Liver (tissue), 9 donors: ENCODE measurements around the gene DUSP1. TPM values are rescaled to one million over a fixed set of nuclear protein-coding genes. Genes with fewer than 3 reads are reported as not detected.

Experiments used
- DNase-seq: peaks from one replicate; pipeline ENCODE4 v3.0.0-alpha.2; 2017; ENCODE audit warnings: low spot score
- H3K27ac ChIP-seq, 2 donors: one replicate each; pipeline ENCODE4 v1.7.0; 2013; ENCODE audit warnings: inconsistent platforms in 2 of 2, low read length in 2 of 2, control low read depth in 1 of 2, low read depth in 1 of 2, mild to moderate bottlenecking in 1 of 2
- H3K27me3 ChIP-seq, 4 donors: one replicate each; pipeline versions ENCODE4 v1.6.1 to v1.7.0; 2013; ENCODE audit warnings: low read length in 3 of 4, inconsistent platforms in 1 of 4, mild to moderate bottlenecking in 1 of 4, moderate library complexity in 1 of 4; ENCODE audit not compliant: control insufficient read depth in 4 of 4, insufficient read depth in 4 of 4
- H3K36me3 ChIP-seq, 4 donors: one replicate each; pipeline versions ENCODE4 v1.6.1 to v1.7.0; 2013; ENCODE audit warnings: low read length in 3 of 4, mild to moderate bottlenecking in 3 of 4, low read depth in 1 of 4, moderate library complexity in 1 of 4; ENCODE audit not compliant: control insufficient read depth in 4 of 4, insufficient read depth in 3 of 4
- H3K4me1 ChIP-seq, 4 donors: one replicate each; pipeline versions ENCODE4 v1.6.1 to v1.7.0; 2013; ENCODE audit warnings: low read length in 3 of 4, mild to moderate bottlenecking in 3 of 4, moderate library complexity in 1 of 4; ENCODE audit not compliant: control insufficient read depth in 4 of 4, insufficient read depth in 4 of 4
- H3K4me3 ChIP-seq, 3 donors: one replicate each; pipeline versions ENCODE4 v1.6.1 to v1.7.0; 2013; ENCODE audit warnings: low read length in 3 of 3, control low read depth in 1 of 3, low read depth in 1 of 3, mild to moderate bottlenecking in 1 of 3
- H3K9ac ChIP-seq, 2 donors: one replicate each; pipeline ENCODE4 v1.7.0; 2013; ENCODE audit warnings: low read length in 2 of 2, mild to moderate bottlenecking in 2 of 2, moderate library complexity in 2 of 2, control low read depth in 1 of 2, low read depth in 1 of 2
- H3K9me3 ChIP-seq, 4 donors: one replicate each; pipeline versions ENCODE4 v1.6.1 to v1.7.0; 2013; ENCODE audit warnings: low read length in 3 of 4; ENCODE audit not compliant: control insufficient read depth in 4 of 4
- CTCF ChIP-seq: fragments of 150-350 bp; IDR thresholded peaks from 2 replicates; pipeline ENCODE4 v1.5.1; 2017; ENCODE audit warnings: improper control_type of control experiment, low read depth, low read length; ENCODE audit not compliant: missing input control
- EGR1 ChIP-seq, 2 donors: IDR thresholded peaks; 2 replicates each; pipeline ENCODE4 v1.6.1; 2016 to 2018; ENCODE audit warnings: antibody characterized with exemption in 2 of 2, low read depth in 2 of 2
- FOXA1 ChIP-seq: IDR thresholded peaks from 2 replicates; pipeline ENCODE4 v1.6.1; 2016; ENCODE audit warnings: antibody characterized with exemption
- FOXA2 ChIP-seq: IDR thresholded peaks from 2 replicates; pipeline ENCODE4 v1.6.1; 2016; ENCODE audit warnings: antibody characterized with exemption
- GABPA ChIP-seq, 2 donors: IDR thresholded peaks in 1 of 2; conservative IDR thresholded peaks in 1 of 2; 2 replicates each; pipeline ENCODE4 v1.6.1; 2016; ENCODE audit warnings: antibody characterized with exemption in 2 of 2, mild to moderate bottlenecking in 1 of 2, moderate library complexity in 1 of 2
- HNF4A ChIP-seq, 2 donors: conservative IDR thresholded peaks; 2 replicates each; pipeline ENCODE4 v1.6.1; 2016; ENCODE audit warnings: antibody characterized with exemption in 2 of 2, mild to moderate bottlenecking in 2 of 2
- HNF4G ChIP-seq: IDR thresholded peaks from 2 replicates; pipeline ENCODE4 v1.6.1; 2016; ENCODE audit warnings: antibody characterized with exemption
- JUND ChIP-seq, 2 donors: IDR thresholded peaks; 2 replicates each; pipeline ENCODE4 v1.6.1; 2016; ENCODE audit warnings: antibody characterized with exemption in 2 of 2
- MAX ChIP-seq: IDR thresholded peaks from 2 replicates; pipeline ENCODE4 v1.6.1; 2016; ENCODE audit warnings: antibody characterized with exemption
- NR2F2 ChIP-seq: IDR thresholded peaks from 2 replicates; pipeline ENCODE4 v1.6.1; 2016; ENCODE audit warnings: antibody characterized with exemption
- RAD21 ChIP-seq, 2 donors: IDR thresholded peaks; 2 replicates each; pipeline ENCODE4 v1.6.1; 2016; ENCODE audit warnings: antibody characterized with exemption in 2 of 2, mild to moderate bottlenecking in 2 of 2
- RXRA ChIP-seq, 2 donors: IDR thresholded peaks; 2 replicates each; pipeline ENCODE4 v1.6.1; 2017 to 2018; ENCODE audit warnings: antibody characterized with exemption in 2 of 2, mild to moderate bottlenecking in 1 of 2
- SP1 ChIP-seq: IDR thresholded peaks from 2 replicates; pipeline ENCODE4 v1.6.1; 2018; ENCODE audit warnings: antibody characterized with exemption, mild to moderate bottlenecking
- TAF1 ChIP-seq: conservative IDR thresholded peaks from 2 replicates; pipeline ENCODE4 v1.6.1; 2016; ENCODE audit warnings: antibody characterized with exemption, mild to moderate bottlenecking
- YY1 ChIP-seq: IDR thresholded peaks from 2 replicates; pipeline ENCODE4 v1.6.1; 2016; ENCODE audit warnings: antibody characterized with exemption, mild to moderate bottlenecking
- ZBTB33 ChIP-seq: IDR thresholded peaks from 2 replicates; pipeline ENCODE4 v1.6.1; 2016; ENCODE audit warnings: antibody characterized with exemption
- WGBS: extraction: QIAGEN DNeasy Blood & Tissue Kit; methylation state at CpG from one replicate; pipeline ENCODE4 v1.1.7; 2013; 5-methylcytosine and 5-hydroxymethylcytosine counted together
- polyA plus RNA-seq, 2 donors: library from polyadenylated mRNA; stranded (reverse) in 1 of 2; unstranded in 1 of 2; fragments of 200-250 nt in 1 of 2; fragments of >200 nt in 1 of 2; fragmentation: Nextera tagmentation in 1 of 2; extraction: Ambion mirVana in 1 of 2; gene quantifications; one replicate each; pipeline versions ENCODE4 v1.2.1 to v1.2.3, GENCODE V29; 2013 to 2015
- total RNA-seq, 2 donors: library from RNA; depleted of rRNA; stranded (reverse); fragments of >200 nt; gene quantifications; one replicate each; pipeline ENCODE4 v1.2.3, GENCODE V29; 2014
- TF ChIP-seq, protein P1 (sequence below): IDR thresholded peaks from 2 replicates; pipeline ENCODE4 v1.6.1; 2016; ENCODE audit warnings: antibody characterized with exemption
- TF ChIP-seq, protein P2 (sequence below): IDR thresholded peaks from 2 replicates; pipeline ENCODE4 v1.6.1; 2016; ENCODE audit warnings: antibody characterized with exemption, mild to moderate bottlenecking
- donor health status: healthy.
- donor health status: healthy.
- donor health status: healthy.
- donor health status: healthy.
- donor health status: healthy.

DUSP1 gene
- total and polyA plus RNA-seq, 4 donors, result 53.2 to 237 (median 110) TPM

DNA sequence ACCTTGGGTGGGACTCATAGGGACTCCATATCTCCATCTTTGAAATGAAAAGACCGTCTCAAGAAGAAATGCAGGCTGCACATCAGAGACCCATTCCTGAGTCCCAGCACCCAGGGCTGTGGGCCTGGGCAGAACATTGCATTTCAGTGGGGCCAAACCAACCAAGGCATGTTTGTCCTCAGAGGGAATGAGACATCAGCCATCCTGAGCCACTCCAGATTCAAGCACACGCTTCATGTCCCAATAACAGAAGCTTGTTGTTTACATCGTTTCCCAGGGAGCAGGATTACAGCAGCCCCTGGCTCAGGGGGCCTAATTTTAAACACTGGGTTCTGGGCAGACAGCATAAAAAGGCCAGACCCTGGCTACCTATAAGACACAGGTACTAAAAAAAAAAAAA, 24.3 kb downstream of the DUSP1 start:
- 98% methylated on average over 3 of the region's 3 CpGs for WGBS
- Histone ChIP-seq H3K9me3 (no peaks in the 10 kb centered on the region), H3K27ac (no peak overlapping the region), H3K27me3 (no peaks in the 10 kb centered on the region), H3K36me3 (no peaks in the 10 kb centered on the region), H3K4me1 (no peaks in the 10 kb centered on the region), H3K4me3 (no peak overlapping the region), H3K9ac (no peak overlapping the region)
- DNase-seq, result no peak
- TF ChIP-seq RAD21 (IDR thresholded peaks at IDR 0.05) (no peak), CTCF (no peak), NR2F2 (no peak), ZBTB33 (no peak), EGR1 (IDR thresholded peaks at IDR 0.05; ENCODE audit: low read depth in 2 of 2) (no peak), HNF4A (conservative IDR thresholded peaks at IDR 0.05) (no peak), RXRA (IDR thresholded peaks at IDR 0.05) (no peak), FOXA1 (no peak), MAX (no peak), JUND (IDR thresholded peaks at IDR 0.05) (no peak), FOXA2 (no peak), YY1 (no peak), GABPA (IDR thresholded peaks at IDR 0.05 in 1 of 2, conservative IDR thresholded peaks at IDR 0.05 in 1 of 2) (no peak), TAF1 (no peak), HNF4G (no peak), SP1 (no peak)
- TF ChIP-seq, protein P1, sequence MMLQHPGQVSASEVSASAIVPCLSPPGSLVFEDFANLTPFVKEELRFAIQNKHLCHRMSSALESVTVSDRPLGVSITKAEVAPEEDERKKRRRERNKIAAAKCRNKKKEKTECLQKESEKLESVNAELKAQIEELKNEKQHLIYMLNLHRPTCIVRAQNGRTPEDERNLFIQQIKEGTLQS, result no peak
- TF ChIP-seq, protein P2, sequence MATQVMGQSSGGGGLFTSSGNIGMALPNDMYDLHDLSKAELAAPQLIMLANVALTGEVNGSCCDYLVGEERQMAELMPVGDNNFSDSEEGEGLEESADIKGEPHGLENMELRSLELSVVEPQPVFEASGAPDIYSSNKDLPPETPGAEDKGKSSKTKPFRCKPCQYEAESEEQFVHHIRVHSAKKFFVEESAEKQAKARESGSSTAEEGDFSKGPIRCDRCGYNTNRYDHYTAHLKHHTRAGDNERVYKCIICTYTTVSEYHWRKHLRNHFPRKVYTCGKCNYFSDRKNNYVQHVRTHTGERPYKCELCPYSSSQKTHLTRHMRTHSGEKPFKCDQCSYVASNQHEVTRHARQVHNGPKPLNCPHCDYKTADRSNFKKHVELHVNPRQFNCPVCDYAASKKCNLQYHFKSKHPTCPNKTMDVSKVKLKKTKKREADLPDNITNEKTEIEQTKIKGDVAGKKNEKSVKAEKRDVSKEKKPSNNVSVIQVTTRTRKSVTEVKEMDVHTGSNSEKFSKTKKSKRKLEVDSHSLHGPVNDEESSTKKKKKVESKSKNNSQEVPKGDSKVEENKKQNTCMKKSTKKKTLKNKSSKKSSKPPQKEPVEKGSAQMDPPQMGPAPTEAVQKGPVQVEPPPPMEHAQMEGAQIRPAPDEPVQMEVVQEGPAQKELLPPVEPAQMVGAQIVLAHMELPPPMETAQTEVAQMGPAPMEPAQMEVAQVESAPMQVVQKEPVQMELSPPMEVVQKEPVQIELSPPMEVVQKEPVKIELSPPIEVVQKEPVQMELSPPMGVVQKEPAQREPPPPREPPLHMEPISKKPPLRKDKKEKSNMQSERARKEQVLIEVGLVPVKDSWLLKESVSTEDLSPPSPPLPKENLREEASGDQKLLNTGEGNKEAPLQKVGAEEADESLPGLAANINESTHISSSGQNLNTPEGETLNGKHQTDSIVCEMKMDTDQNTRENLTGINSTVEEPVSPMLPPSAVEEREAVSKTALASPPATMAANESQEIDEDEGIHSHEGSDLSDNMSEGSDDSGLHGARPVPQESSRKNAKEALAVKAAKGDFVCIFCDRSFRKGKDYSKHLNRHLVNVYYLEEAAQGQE, result no peak
